ENCODE measurements around the gene MAT2A.

Gene MAT2A

DNA sequence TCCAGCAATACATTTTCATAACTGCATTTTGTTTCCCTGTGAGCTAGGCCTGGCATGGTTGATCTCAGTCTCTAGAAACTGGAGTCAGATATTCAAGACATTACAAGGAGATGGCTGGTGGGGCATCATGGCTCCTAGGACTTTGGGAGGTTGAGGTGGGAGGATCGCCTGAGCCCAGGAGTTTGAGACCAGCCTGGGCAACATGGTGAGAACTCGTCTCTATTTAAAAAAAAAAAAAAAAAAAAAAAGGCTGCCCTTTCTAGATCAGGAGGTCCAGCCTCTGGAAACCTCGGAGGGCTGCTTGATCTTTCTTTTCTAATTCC is 38.1 kb downstream of the MAT2A start:
- no peak for DNase-seq (ENCODE audit: extremely low read depth, insufficient read length)
- Histone ChIP-seq H3K4me3 (replicated peaks; ENCODE audit: low read depth, low read length) (peak overlapping the region; percentile 81), H3K27me3 (replicated peaks; ENCODE audit: control insufficient read depth, insufficient read depth, low read length) (no peaks in the 10 kb centered on the region; the same call in 1 of the 2 replicates), H3K36me3 (ENCODE audit: control insufficient read depth, insufficient read depth, low read length) (peaks cover 2% of the 10 kb centered on the region; the same call in 1 of the 2 replicates)
- TF ChIP-seq, protein P1, sequence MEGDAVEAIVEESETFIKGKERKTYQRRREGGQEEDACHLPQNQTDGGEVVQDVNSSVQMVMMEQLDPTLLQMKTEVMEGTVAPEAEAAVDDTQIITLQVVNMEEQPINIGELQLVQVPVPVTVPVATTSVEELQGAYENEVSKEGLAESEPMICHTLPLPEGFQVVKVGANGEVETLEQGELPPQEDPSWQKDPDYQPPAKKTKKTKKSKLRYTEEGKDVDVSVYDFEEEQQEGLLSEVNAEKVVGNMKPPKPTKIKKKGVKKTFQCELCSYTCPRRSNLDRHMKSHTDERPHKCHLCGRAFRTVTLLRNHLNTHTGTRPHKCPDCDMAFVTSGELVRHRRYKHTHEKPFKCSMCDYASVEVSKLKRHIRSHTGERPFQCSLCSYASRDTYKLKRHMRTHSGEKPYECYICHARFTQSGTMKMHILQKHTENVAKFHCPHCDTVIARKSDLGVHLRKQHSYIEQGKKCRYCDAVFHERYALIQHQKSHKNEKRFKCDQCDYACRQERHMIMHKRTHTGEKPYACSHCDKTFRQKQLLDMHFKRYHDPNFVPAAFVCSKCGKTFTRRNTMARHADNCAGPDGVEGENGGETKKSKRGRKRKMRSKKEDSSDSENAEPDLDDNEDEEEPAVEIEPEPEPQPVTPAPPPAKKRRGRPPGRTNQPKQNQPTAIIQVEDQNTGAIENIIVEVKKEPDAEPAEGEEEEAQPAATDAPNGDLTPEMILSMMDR (IDR thresholded peaks at IDR 0.05; ENCODE audit: insufficient read depth, low read length, poor library complexity, severe bottlenecking) = no peak

DNA sequence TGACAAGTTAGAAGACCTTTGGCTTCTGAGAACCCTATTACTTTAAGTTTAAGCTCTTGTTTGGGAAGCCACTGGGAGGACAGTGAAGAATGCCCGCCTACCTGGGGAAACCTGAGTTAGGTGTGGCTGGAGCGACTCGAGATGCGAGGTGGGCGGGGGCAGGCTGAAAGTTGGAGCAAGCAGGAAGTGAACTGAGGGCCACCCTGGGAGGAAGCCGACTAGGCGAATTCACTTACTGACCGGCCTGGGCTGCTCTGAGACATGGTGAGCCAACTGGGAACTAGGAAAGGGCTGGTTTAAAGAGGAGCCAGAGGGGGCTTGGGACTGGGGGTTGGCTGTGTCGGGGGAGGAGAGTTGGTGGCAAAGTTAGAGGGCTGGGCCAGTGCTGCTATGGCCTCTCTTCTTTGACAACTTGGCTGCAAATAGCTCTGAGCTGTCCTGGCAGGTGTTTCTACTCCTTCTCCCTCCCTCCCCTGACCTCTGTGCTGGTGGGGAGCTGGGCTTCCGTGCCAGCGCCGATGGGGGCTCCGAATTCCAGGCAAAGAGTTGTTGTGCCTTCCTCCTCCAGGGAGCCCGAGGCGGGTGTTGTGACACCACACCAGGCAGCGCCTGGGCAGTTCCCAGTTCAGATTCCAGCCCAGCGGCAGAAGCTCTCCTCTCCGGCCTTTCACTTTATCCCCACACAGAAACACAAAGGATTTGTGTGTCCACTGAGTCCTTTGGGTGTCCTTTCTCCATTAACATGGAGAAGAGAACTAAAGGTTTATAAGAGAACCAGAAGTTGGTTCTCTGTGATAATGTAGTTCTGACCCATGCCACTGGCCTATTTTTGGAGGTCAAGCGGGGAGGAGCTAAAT is 38.6 kb downstream of the MAT2A start, which contains the start of gene VAMP8:
Gene VAMP8 (plus strand): TSS at position 201 of the 857 bp plus-strand sequence. CDS start 61 bp downstream, at position 262.
- peaks cover 6% of the 10 kb centered on the region for H3K36me3 ChIP-seq (ENCODE audit: control insufficient read depth, insufficient read depth, low read length)
- peak; percentile 59 for DNase-seq (ENCODE audit: extremely low read depth, insufficient read length)
- peak within 1 kb of the TSS; percentile 81 for H3K4me3 ChIP-seq (replicated peaks; ENCODE audit: low read depth, low read length)
- TF ChIP-seq, protein P1 (IDR thresholded peaks at IDR 0.05; ENCODE audit: insufficient read depth, low read length, poor library complexity, severe bottlenecking) = no peak
- no peaks in the 10 kb centered on the region for H3K27me3 ChIP-seq (replicated peaks; ENCODE audit: control insufficient read depth, insufficient read depth, low read length)

DNA sequence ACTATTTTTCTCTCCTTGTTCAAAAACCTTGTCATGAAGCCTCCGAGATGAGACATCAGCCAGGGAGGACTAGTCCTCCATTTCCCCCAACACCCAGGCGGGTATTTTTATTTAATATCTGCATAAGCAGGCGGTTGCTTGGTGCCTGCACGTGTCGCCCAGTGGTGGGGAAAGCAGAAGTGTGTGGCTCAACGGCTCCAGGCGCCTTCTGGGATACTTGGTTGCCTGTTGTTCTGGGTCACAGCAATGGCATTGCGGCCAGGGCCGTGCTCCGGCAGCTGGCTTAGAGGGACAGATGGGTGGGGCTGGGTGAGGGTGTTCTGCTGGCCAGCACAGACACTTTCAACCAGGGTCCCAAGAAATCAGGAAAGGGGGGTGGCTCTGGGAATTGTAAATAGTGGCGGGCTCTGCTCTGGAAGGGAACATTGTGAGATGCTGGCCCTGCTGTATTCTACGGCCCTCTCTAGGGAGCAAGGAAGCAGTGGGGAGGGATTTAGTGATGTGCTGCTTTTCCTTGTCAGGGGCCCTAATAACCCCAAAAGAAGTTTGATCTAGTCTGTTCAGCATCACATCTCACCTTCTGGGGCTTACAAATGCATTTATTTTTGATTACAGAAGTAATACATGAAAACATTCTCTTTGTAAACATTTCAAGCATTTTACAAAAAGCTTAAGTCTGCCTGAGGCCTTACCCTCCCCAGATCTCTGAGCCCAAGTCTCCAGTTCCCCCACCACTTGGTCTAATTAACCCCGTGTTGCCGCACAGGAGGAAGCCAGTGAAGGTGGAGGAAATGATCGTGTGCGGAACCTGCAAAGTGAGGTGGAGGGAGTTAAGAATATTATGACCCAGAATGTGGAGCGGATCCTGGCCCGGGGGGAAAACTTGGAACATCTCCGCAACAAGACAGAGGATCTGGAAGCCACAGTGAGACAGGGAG is 39.5 kb downstream of the MAT2A start:
- no peaks in the 10 kb centered on the region for H3K27me3 ChIP-seq (replicated peaks; ENCODE audit: control insufficient read depth, insufficient read depth, low read length)
- H3K4me3 ChIP-seq (replicated peaks; ENCODE audit: low read depth, low read length) = peak overlapping the region; percentile 81
- H3K36me3 ChIP-seq (ENCODE audit: control insufficient read depth, insufficient read depth, low read length) = peaks cover 6% of the 10 kb centered on the region
- no peak for DNase-seq (ENCODE audit: extremely low read depth, insufficient read length)
- TF ChIP-seq, protein P1 (IDR thresholded peaks at IDR 0.05; ENCODE audit: insufficient read depth, low read length, poor library complexity, severe bottlenecking) = no peak

DNA sequence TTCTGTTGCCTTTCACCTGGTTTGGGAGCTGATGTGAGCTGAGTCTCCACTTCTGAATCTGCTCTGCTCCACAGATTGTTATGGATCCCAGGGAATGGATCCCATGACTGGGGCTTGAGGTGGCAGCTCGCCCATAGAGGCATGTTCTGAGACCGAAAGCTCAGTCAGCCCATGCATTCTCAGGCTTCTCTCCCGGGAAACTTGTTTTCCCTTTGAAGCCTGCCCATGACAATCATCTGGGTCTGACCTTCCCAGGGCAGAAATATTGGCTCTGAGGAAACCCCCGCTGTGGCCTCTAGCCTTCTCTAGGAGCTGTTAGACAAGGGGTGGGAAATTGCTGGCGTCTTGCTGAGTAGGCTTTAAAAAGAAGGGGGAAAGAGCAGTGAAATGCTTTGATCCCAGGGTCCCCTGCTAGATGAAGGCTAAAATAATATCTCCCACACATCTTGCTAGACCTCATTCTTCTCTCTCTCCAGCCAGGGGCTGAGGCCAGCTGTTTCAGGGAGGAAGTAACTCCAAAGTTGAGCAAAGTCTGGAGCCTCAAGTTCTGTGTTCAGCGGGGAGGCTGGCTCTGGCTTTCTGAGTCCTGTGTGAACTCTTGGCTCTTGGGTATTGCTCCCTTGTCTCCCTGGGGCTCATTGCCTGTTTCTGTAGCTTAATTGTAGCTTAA is 40.4 kb downstream of the MAT2A start:
- Histone ChIP-seq H3K36me3 (ENCODE audit: control insufficient read depth, insufficient read depth, low read length) (peaks cover 6% of the 10 kb centered on the region), H3K27me3 (replicated peaks; ENCODE audit: control insufficient read depth, insufficient read depth, low read length) (no peaks in the 10 kb centered on the region), H3K4me3 (replicated peaks; ENCODE audit: low read depth, low read length) (no peak overlapping the region)
- TF ChIP-seq, protein P1 (IDR thresholded peaks at IDR 0.05; ENCODE audit: insufficient read depth, low read length, poor library complexity, severe bottlenecking) = no peak
- DNase-seq (ENCODE audit: extremely low read depth, insufficient read length) = no peak

DNA sequence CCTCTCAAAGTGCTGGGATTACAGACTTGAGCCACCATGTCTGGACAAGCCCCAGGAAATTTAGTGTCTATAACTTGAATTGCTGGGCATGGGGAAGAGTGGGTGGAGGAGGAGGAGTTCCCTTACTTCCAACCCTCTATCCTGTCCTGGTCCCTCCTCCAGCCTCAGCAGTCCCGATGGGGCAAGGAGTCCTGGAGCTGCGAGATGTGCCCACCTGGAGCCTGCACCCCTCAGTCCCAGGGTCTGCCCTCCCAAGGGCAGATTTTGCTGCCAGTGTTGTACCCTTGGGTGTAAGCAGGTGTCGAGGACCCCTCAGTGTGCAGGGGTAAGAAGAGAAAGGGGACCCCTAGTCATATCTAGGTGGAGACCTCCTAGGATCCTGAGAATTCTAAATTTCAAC is 41.2 kb downstream of the MAT2A start:
- Histone ChIP-seq H3K27me3 (replicated peaks; ENCODE audit: control insufficient read depth, insufficient read depth, low read length) (no peaks in the 10 kb centered on the region), H3K4me3 (replicated peaks; ENCODE audit: low read depth, low read length) (no peak overlapping the region), H3K36me3 (ENCODE audit: control insufficient read depth, insufficient read depth, low read length) (peaks cover 6% of the 10 kb centered on the region)
- TF ChIP-seq, protein P1 (IDR thresholded peaks at IDR 0.05; ENCODE audit: insufficient read depth, low read length, poor library complexity, severe bottlenecking) = no peak
- no peak for DNase-seq (ENCODE audit: extremely low read depth, insufficient read length)
